GM19372 (cell line): ENCODE data around the gene ZNF81.
"Not testable (repeated sequence)": the region's sequence is repeated elsewhere in the genome, so short reads cannot be mapped to it uniquely, and the experiment has no call there.

Source experiments
- ATAC-seq: cut with Tn5 transposase; IDR thresholded peaks from one replicate; pipeline ENCODE4 v1.9.1; 2021; ENCODE audit warnings: mild to moderate bottlenecking, low read depth, moderate library complexity; ENCODE audit not compliant: unreplicated experiment

The ZNF81 gene

GRCh38 chrX:47843363-47843762, 6.7 kb downstream of the ZNF81 start:
- ATAC-seq = no peak

GRCh38 chrX:47844117-47844516, 7.4 kb downstream of the ZNF81 start:
- ATAC-seq = no peak

- no peak for ATAC-seq
Observed at GRCh38 chrX:47846040-47846439, 9.3 kb downstream of the ZNF81 start.

GRCh38 chrX:47849778-47850177, 13.1 kb downstream of the ZNF81 start:
- no peak for ATAC-seq

DNA sequence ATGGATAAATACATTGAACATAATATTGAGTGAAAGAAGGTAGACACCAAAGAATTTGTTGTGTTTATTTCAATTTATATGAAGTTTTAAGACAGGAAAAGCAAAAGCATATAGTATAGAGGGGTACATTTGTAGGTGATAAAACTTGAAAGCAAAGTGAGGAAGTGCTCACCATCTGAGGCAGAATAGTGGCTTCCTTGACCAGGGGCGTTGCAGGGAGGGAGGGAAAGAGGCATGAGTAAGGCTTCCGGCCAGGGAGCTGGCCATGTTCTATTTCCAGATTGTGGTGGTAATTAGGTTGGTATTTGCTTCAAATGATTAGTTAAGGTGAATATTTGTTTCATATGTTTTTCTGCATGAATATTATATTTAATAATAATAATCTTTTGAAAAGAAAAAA, 13.7 kb downstream of the ZNF81 start:
- not testable (repeated sequence) for ATAC-seq

DNA sequence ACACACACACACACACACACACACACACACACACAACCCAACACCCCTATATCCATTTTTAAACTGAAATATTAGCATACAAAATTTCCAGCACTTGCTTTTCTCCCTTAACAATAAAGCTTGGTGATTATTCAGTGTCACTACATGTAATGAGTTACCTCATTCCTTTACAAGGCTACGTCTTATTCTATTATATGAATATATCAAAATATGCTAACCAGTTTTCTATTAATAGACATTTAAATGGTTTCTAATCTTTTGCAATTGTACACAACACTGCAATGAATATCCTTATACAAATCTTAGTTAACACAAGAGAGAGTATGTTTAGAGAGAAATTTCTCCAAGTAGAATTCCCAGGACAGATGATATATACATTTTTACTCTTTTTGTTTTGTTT, 14.2 kb downstream of the ZNF81 start:
- ATAC-seq = no peak

GRCh38 chrX:47854474-47854873, 17.8 kb downstream of the ZNF81 start:
- no peak for ATAC-seq

DNA sequence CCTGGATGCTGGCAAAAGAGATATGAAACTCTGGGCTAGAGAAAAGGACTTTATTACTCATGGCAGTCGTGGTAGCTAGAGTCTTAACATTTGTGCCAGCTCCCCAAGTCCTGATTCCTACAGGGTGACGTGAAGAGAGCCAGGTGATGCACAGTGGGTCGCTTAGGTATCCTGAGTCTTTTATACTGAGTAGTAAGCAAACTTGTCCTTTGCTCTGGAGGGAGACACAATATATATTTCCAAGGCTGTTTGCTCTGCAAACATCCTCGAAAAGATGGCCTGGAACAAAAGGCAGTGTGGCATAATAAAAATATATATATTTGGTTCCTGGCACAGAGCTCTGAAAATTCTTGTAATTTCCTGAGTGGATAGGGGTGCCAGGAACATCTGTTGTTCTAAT, 23.0 kb downstream of the ZNF81 start:
- no peak for ATAC-seq

DNA sequence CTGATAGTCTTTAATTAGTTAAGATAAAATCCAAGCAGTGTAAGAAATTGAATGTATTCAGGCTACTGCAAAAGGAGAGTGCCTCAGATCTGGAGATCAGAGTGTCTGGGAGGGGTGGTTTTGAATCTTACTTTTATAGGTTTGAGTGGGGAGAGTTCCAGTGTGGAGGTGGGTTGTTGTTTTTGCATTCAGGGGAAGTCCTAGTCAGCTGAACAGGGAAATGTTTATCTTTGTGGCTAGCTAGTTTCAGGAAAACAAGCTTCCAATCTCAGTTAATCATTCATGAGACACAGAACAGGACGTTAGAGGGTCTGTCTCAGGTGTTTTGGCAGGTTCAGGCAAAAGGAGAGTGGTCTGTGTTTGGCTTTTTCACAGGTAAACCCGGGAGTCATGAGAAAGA, 26.0 kb downstream of the ZNF81 start:
- ATAC-seq = no peak

GRCh38 chrX:47863187-47863586, 26.5 kb downstream of the ZNF81 start:
- ATAC-seq = no peak

DNA sequence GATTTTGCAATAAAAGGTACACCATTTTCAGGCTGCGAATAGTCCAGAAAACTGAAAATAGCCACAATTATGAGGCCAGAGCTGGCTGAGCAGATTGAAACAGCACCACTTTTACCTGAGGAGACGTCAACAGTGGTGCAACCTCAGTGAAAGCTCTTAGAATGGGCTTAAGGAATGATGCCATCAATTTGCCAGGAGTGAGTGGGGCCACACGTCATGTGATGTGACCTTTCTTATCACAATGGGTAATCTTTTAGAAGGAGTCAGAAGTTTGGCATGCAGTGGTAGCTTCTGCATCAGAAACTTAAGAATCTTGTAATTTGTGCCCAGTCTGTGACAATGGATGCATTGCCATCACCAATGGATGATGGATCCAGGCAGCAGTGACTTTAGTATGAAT, 27.6 kb downstream of the ZNF81 start:
- ATAC-seq = no peak

GRCh38 chrX:47864785-47865184, 28.1 kb downstream of the ZNF81 start:
- ATAC-seq = no peak

DNA sequence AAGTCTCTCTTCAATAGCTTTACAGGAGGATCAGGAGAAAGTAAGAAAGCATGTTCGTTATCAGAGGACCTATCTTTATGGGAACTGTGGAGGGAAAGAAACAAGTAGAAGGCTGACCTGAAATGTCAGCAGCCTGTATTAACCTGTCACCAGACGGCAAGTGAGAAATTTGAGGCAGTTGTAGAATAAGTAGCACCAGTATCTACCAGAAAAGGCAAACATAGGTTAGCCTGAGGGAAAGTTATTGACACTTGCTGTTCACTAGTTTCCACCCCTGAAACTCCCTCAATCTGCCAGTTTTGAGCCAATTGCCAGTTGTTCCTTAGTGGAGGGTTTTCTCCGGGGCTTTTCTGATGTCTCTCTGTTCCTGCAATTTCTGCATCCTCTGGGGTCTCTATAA, 36.4 kb downstream of the ZNF81 start:
- no peak for ATAC-seq

GRCh38 chrX:47877327-47877726, 40.6 kb downstream of the ZNF81 start:
- ATAC-seq = no peak

- ATAC-seq = no peak
Observed at GRCh38 chrX:47878198-47878597, 41.5 kb downstream of the ZNF81 start.

DNA sequence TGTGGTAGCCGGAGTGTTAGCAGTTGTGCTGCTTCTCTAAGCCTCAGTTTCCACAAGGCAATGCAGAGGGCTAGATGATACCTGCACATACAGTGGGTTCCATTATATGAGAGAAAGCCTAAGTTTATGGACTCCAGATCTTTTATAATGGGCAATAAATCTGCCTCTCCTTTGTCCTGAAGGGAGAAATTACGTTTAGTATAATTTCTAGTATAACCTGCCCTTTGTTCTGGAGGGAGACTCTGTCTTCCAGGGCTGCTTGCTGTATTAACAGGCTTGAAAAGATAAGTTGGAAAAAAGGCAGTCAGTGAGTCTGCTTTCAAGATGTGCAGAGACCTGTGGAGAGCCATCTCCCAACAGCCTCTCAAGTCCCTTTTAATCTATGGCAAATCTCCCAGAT, 42.8 kb downstream of the ZNF81 start:
- ATAC-seq = no peak

DNA sequence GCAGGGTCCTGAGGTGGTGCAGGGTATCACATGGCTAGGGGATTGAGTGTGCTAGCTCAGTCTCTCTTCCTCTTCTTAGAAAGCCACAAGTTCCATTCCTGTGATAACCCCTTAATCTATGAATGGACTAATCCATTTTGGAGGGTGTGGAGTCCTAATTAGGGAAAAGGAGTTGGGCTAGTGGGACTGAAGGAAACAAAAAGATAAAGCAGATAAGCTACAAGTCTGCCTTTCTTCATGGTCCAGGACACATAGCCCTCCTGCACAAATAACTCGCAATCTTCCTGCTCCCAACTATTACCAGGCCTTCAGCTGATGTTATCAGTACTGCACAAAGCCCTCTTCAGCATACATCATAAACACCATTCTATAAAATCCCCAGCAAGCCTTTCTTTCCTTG, 44.2 kb downstream of the ZNF81 start:
- ATAC-seq = no peak

DNA sequence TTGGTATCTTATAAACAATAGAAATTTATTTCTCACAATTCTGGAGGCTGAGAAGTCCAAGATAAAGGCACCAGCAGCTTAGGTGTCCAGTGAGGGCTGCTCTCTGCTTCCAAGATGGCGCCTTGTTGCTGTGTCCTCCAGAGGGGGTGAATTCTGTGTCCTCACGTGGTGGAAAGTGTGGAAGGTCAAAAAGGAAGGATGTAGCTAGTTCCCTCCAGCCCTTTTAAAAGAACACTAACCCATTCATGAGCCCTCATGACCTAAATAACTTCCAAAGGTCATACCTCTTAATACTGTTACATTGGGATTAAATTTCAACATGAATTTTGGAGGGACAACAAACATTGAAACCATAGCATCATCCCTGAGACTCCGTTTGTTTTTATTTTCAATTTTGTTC, 48.8 kb downstream of the ZNF81 start:
- no peak for ATAC-seq

DNA sequence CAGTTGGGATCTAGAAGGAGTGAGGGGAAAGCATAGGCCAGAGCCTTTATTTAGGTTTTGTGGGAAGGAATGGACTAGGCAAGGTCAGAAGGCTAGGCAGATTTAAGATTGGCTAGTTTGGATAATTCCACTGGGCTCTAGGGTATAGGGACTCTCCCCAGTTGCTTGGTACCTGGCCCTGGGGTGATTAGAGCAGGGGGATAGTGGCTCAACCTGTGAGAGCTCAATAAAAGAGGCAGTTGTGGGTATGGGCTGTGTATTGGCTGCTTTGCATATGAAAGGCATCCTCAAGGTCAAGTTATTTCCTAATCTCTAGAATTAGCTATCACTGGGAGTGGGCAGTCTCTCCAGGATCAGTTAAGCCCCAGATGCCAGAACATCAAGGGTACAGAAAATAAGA, 61.3 kb downstream of the ZNF81 start:
- no peak for ATAC-seq

- no peak for ATAC-seq
Observed at GRCh38 chrX:47900833-47901232, 64.1 kb downstream of the ZNF81 start.

DNA sequence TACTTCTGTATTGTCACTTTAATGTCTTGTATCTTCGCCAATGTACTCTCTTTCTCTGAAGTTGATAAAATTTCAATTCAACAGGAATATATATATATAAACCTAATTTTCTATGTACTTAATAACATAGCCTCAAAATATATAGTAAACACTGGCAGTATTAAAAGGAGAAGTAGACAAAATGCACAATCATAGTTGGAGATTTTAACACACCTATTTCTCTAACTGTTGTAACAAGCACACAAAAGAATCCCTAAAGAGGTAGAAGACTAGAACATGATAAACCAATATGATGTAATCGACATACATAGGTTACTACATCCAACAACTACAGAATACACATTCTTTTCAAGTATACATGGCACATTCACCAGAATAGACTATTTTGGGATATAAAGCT, 65.5 kb downstream of the ZNF81 start:
- no peak for ATAC-seq

GRCh38 chrX:47915886-47916493, 79.3 kb downstream of the ZNF81 start:
- no peak for ATAC-seq

DNA sequence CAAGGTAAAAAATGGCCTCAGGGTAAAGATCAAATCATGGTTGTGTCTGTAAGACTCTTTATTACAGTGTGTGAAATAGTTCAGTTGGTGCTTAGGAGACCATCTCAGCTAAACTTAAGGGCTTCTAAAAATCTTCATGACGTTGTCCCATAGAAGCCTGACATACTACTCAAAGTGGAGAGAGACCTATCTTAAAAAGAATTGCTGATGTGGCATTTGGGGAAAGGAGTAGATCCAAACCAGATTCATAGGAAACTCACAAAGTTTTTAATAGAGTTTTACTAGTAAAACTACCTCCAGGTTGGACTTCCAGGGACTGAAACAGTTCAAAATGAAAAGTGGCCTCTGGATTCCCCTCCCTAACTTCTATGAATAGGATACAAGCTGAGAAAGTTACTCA, 81.6 kb downstream of the ZNF81 start:
- ATAC-seq = no peak
